Retina (tissue), 1 donor: ENCODE data around the gene ARPP19.
"Not testable (repeated sequence)": the region's sequence is repeated elsewhere in the genome, so short reads cannot be mapped to it uniquely, and the experiment has no call there.

Experiments used
- DNase-seq: peaks from one replicate; pipeline ENCODE4 v3.0.0-alpha.2; 2016

The ARPP19 gene

GRCh38 chr15:52546031-52546751 lies 22.6 kb downstream of the ARPP19 start:
- no peak for DNase-seq

- DNase-seq: no peak
These were observed 28.3 kb downstream of the ARPP19 start for GRCh38 chr15:52540374-52541012.

- DNase-seq: no peak
These were observed 31.4 kb downstream of the ARPP19 start for GRCh38 chr15:52537459-52537858.

- no peak for DNase-seq
These were observed 36.4 kb downstream of the ARPP19 start for GRCh38 chr15:52532427-52532826.

- no peak for DNase-seq
These were observed 38.9 kb downstream of the ARPP19 start for GRCh38 chr15:52529940-52530339.

- DNase-seq: peak; percentile 70
These were observed 39.4 kb downstream of the ARPP19 start for GRCh38 chr15:52529341-52529924.

GRCh38 chr15:52528564-52529340 lies 40.1 kb downstream of the ARPP19 start, which contains the start of gene MYO5A:
MYO5A (minus strand) TSS chr15:52528880; CDS start chr15:52528806, 74 bp downstream.
- peak; percentile 91 for DNase-seq

- DNase-seq: no peak
These were observed 40.8 kb downstream of the ARPP19 start for GRCh38 chr15:52527911-52528563.

- DNase-seq: no peak
These were observed 41.5 kb downstream of the ARPP19 start for GRCh38 chr15:52527196-52527910.

- no peak for DNase-seq
These were observed 44.4 kb downstream of the ARPP19 start for GRCh38 chr15:52524223-52525136.

- no peak for DNase-seq
These were observed 45.2 kb downstream of the ARPP19 start for GRCh38 chr15:52523647-52524046.

GRCh38 chr15:52523192-52523591 lies 45.6 kb downstream of the ARPP19 start:
- no peak for DNase-seq

GRCh38 chr15:52521682-52522081 lies 47.1 kb downstream of the ARPP19 start:
- no peak for DNase-seq

GRCh38 chr15:52520421-52520820 lies 48.4 kb downstream of the ARPP19 start:
- no peak for DNase-seq

- DNase-seq: no peak
These were observed 50.1 kb downstream of the ARPP19 start for GRCh38 chr15:52518487-52519371.

- DNase-seq: no peak
These were observed 51.8 kb downstream of the ARPP19 start for GRCh38 chr15:52517014-52517413.

- DNase-seq: no peak
These were observed 53.5 kb downstream of the ARPP19 start for GRCh38 chr15:52515343-52515742.

GRCh38 chr15:52514482-52514881 lies 54.3 kb downstream of the ARPP19 start:
- DNase-seq: no peak

GRCh38 chr15:52512869-52513268 lies 56.0 kb downstream of the ARPP19 start:
- not testable (repeated sequence) for DNase-seq

- no peak for DNase-seq
These were observed 57.7 kb downstream of the ARPP19 start for GRCh38 chr15:52511084-52511483.
